ENCODE results near the gene ARFIP2. TPM values are rescaled to one million over a fixed set of nuclear protein-coding genes. Genes with fewer than 3 reads are reported as not detected.

The ARFIP2 gene
- 28.5 TPM for total RNA-seq

GRCh38 chr11:6481012-6481923 is at the start of gene ARFIP2, which contains the start of gene TIMM10B:
Gene ARFIP2 (minus strand): TSS chr11:6481331. CDS start chr11:6480421, 910 bp downstream.
Gene TIMM10B (plus strand): TSS chr11:6481501. CDS start chr11:6481517, 16 bp downstream.

GRCh38 chr11:6497069-6497839 is 16.1 kb upstream of the ARFIP2 start, which contains the start of gene DNHD1:
Gene DNHD1 (plus strand): TSS chr11:6497280. CDS start chr11:6498216, 936 bp downstream.

GRCh38 chr11:6473451-6474412 is 7.4 kb downstream of the ARFIP2 start, which contains the start of gene TRIM3:
Gene TRIM3 (minus strand): TSS chr11:6473941. CDS start chr11:6465695, 8,246 bp downstream.

GRCh38 chr11:6440906-6441358 is 40.2 kb downstream of the ARFIP2 start, which contains the start of gene HPX:
Gene HPX (minus strand): TSS chr11:6440987. CDS start chr11:6440963, 24 bp downstream.

Other genes with a start within 250 kb of the ARFIP2 start
- 35.7 TPM for gene FHIP1B, start 246.7 kb downstream of the ARFIP2 start, total RNA-seq
- gene CNGA4, start 242.2 kb downstream of the ARFIP2 start, total RNA-seq, result 0.63 TPM
- gene CCKBR, start 221.5 kb downstream of the ARFIP2 start, total RNA-seq, result 8.1 TPM
- gene CAVIN3, start 160.8 kb downstream of the ARFIP2 start, total RNA-seq, result 2.2 TPM
- 9.1 TPM for gene SMPD1, start 90.9 kb downstream of the ARFIP2 start, total RNA-seq
- 222 TPM for gene APBB1, start 62.2 kb downstream of the ARFIP2 start, total RNA-seq
- 9.7 TPM for gene HPX, start 40.3 kb downstream of the ARFIP2 start, total RNA-seq
- 109 TPM for gene TRIM3, start 7.4 kb downstream of the ARFIP2 start, total RNA-seq
- gene TIMM10B, start 170 bp upstream of the ARFIP2 start, total RNA-seq, result 39.4 TPM
- gene DNHD1, start 15.9 kb upstream of the ARFIP2 start, total RNA-seq, result 18.5 TPM
- gene RRP8, start 122.3 kb upstream of the ARFIP2 start, total RNA-seq, result 25.7 TPM
- gene ILK, start 122.4 kb upstream of the ARFIP2 start, total RNA-seq, result 53.5 TPM
- gene TAF10, start 130.9 kb upstream of the ARFIP2 start, total RNA-seq, result 15.7 TPM
- gene TPP1, start 138.1 kb upstream of the ARFIP2 start, total RNA-seq, result 13.1 TPM
- gene DCHS1, start 174.5 kb upstream of the ARFIP2 start, total RNA-seq, result 99.8 TPM
- 23.2 TPM for gene MRPL17, start 202.0 kb upstream of the ARFIP2 start, total RNA-seq

All from parietal lobe (tissue), 1 donor.